IPS-20b (cell line): ENCODE measurements around the gene MTCL1.
A peak's percentile ranks its signal among the peaks of the same experiment; 100 is the strongest.

Source experiments
- H3K27ac ChIP-seq: one replicate; pipeline ENCODE4 v1.5.1; 2013; ENCODE audit warnings: low read length
- H3K27me3 ChIP-seq: 2 replicates; pipeline ENCODE4 v1.6.1; 2013; ENCODE audit warnings: mild to moderate bottlenecking, low read length, inconsistent platforms; ENCODE audit not compliant: insufficient read depth
- H3K36me3 ChIP-seq: 2 replicates; pipeline ENCODE4 v1.6.1; 2013; ENCODE audit warnings: low read depth, mild to moderate bottlenecking, inconsistent platforms, low read length, moderate library complexity; ENCODE audit not compliant: insufficient read depth
- H3K4me1 ChIP-seq: 2 replicates; pipeline ENCODE4 v1.6.1; 2013; ENCODE audit warnings: mild to moderate bottlenecking, control low read depth, inconsistent platforms, low read length, moderate library complexity; ENCODE audit not compliant: insufficient read depth
- H3K4me3 ChIP-seq: 2 replicates; pipeline ENCODE4 v1.5.1; 2013; ENCODE audit warnings: mild to moderate bottlenecking, low read length, inconsistent platforms
- H3K9ac ChIP-seq: 2 replicates; pipeline ENCODE4 v1.6.1; 2013; ENCODE audit warnings: low read depth, mild to moderate bottlenecking, inconsistent platforms, low read length, moderate library complexity
- H3K9me3 ChIP-seq: 2 replicates; pipeline ENCODE4 v1.6.1; 2013; ENCODE audit warnings: mild to moderate bottlenecking, low read depth, low read length, inconsistent platforms; ENCODE audit not compliant: insufficient read depth

The MTCL1 gene

DNA sequence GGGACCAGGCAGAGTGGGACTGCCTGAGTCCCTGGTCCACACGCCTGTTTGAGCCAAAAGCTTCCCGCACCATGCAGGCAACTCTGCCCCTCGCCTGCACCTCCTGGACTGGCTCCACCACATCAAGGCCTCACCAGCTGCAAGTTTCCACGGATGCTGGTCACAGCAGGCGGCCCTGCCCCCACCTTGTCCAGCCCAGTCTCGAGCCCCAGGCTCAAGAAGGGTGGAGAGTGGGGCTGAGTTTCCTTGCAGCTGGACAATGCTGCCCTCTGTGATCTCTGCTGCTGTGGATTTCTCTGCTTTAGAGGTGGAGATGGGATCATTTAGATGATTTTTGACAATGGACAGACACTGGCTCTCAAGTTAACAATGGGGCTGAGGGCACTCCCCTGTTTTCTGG lies 74.9 kb downstream of the MTCL1 start:
- H3K27ac ChIP-seq, result no peak overlapping the region
- no peaks in the 10 kb centered on the region for H3K27me3 ChIP-seq
- no peak overlapping the region for H3K9ac ChIP-seq
- no peak overlapping the region for H3K4me3 ChIP-seq
- H3K36me3 ChIP-seq, result peaks cover 34% of the 10 kb centered on the region
- H3K9me3 ChIP-seq, result no peaks in the 10 kb centered on the region
- peaks cover 15% of the 10 kb centered on the region; the same call in 1 of the 2 replicates for H3K4me1 ChIP-seq

DNA sequence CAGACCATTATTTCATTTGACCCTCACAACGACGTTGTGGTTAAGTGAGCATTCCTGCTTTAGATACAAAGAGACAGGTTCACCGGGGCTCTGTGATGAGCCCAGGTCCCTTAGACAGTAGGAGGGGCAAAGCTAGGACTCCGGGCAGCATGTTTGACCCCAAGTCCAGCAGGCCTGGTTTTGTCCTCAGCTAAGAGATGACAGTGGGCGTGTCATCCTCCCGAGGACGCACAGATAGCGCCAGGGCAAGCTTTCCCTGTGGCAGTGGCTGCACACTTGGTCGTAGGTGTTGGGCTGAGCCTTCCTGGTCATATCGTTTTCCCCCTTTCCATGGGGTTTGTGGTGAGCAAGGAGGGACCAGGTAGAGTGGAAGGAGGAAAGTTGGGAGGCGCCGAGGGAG lies 76.3 kb downstream of the MTCL1 start:
- no peak overlapping the region for H3K4me3 ChIP-seq
- H3K27me3 ChIP-seq, result no peaks in the 10 kb centered on the region
- no peaks in the 10 kb centered on the region for H3K9me3 ChIP-seq
- H3K36me3 ChIP-seq, result peaks cover 46% of the 10 kb centered on the region
- H3K27ac ChIP-seq, result no peak overlapping the region
- H3K4me1 ChIP-seq, result peaks cover 15% of the 10 kb centered on the region; the same call in 1 of the 2 replicates
- no peak overlapping the region for H3K9ac ChIP-seq

DNA sequence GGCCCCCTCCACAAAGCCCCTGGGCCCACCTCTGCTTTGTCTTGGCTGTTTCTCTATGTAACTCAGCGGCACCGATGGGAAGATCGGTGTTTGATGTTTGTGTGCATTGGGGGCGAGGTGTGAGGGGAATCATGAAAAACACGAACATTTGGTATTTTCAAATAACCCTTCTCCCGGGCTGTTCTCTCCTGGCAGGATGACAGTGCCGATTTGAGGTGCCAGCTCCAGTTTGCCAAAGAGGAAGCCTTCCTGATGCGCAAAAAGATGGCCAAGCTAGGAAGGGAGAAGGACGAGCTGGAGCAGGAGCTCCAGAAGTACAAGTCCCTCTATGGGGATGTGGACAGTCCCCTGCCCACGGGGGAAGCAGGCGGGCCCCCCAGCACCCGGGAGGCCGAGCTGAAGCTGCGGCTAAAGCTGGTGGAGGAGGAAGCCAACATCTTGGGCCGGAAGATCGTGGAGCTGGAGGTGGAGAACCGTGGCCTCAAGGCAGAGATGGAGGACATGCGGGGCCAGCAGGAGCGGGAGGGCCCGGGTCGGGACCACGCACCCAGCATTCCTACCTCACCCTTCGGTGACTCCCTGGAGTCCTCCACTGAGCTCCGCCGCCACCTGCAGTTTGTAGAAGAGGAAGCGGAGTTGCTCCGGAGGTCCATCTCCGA lies 78.1 kb downstream of the MTCL1 start:
- Histone ChIP-seq H3K27me3 (no peaks in the 10 kb centered on the region), H3K4me1 (peaks cover 3% of the 10 kb centered on the region; the same call in 1 of the 2 replicates), H3K4me3 (no peak overlapping the region), H3K27ac (no peak overlapping the region), H3K9ac (no peak overlapping the region), H3K36me3 (peaks cover 56% of the 10 kb centered on the region), H3K9me3 (no peaks in the 10 kb centered on the region)

DNA sequence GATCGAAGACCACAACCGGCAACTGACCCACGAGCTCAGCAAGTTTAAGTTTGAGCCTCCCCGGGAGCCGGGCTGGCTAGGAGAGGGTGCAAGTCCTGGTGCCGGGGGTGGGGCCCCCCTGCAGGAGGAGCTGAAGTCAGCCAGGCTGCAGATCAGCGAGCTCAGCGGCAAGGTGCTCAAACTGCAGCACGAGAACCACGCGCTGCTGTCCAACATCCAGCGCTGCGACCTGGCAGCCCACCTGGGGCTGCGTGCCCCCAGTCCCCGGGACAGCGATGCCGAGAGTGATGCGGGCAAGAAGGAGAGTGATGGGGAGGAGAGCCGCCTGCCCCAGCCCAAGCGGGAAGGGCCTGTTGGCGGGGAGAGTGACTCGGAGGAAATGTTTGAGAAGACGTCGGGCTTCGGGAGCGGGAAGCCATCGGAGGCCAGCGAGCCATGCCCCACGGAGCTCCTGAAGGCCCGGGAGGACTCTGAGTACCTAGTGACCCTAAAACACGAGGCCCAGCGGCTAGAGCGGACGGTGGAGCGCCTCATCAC lies 78.7 kb downstream of the MTCL1 start:
- H3K27me3 ChIP-seq, result no peaks in the 10 kb centered on the region
- H3K9me3 ChIP-seq, result no peaks in the 10 kb centered on the region
- H3K4me1 ChIP-seq, result no peaks in the 10 kb centered on the region; the same call in 1 of the 2 replicates
- no peak overlapping the region for H3K9ac ChIP-seq
- H3K4me3 ChIP-seq, result no peak overlapping the region
- peaks cover 60% of the 10 kb centered on the region for H3K36me3 ChIP-seq
- no peak overlapping the region for H3K27ac ChIP-seq

DNA sequence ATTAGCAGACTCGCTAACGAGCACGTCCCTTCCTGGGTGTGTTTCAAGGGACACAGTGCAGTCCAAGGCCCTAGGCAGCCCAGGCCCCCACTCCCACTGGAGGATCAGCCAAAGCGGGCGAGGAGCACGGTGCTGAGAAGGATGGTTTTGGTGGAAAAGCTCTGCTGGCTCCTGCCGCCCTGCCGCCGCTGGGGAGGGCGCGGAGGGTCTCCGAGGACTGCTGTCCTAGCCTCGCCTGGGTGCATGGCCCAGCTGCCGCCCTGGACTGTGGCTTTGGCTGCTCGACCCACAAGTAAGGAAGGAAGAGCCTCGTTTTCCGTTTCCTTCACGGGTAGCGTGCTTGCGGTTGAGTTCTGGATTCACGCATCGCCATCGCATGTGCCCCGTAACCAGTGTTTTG lies 79.9 kb downstream of the MTCL1 start:
- peaks cover 61% of the 10 kb centered on the region for H3K36me3 ChIP-seq
- H3K4me1 ChIP-seq, result no peaks in the 10 kb centered on the region

DNA sequence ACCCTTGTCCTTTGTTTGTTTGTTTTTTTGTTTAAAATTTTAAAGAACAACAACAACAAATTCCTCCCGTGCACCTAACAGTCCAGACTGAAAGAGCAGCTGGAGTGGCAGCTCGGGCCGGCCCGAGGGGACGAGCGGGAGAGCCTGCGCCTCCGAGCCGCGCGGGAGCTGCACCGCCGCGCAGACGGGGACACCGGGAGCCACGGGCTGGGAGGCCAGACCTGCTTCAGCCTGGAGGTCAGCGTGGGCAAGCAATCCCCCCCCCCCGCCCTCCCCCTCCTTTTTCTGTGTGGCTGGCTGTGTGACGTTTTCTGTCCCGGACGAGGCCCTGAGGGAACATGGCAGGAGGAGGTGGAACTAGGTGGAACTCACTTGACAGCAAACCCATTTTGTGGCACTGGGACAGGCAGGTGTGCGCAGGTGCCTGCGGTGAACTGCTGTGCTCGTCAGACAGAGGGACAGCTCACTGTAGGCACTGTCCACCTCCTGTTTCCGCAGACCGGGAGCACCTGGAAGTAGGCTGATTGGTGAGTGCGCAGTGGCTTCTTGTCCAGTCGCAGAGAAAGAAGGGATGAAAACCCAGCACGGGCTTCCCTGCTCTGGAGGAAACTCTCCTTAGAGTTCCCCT lies 80.6 kb downstream of the MTCL1 start:
- H3K27me3 ChIP-seq, result no peaks in the 10 kb centered on the region
- no peaks in the 10 kb centered on the region for H3K9me3 ChIP-seq
- no peak overlapping the region for H3K4me3 ChIP-seq
- H3K36me3 ChIP-seq, result peaks cover 61% of the 10 kb centered on the region
- no peak overlapping the region for H3K27ac ChIP-seq
- H3K9ac ChIP-seq, result no peak overlapping the region
- H3K4me1 ChIP-seq, result peaks cover 2% of the 10 kb centered on the region

More for the DNA sequence above, 79.9 kb downstream of the MTCL1 start:
- H3K9ac ChIP-seq, result no peak overlapping the region
- H3K27ac ChIP-seq, result no peak overlapping the region
- H3K27me3 ChIP-seq, result no peaks in the 10 kb centered on the region
- no peaks in the 10 kb centered on the region for H3K9me3 ChIP-seq
- no peak overlapping the region for H3K4me3 ChIP-seq

DNA sequence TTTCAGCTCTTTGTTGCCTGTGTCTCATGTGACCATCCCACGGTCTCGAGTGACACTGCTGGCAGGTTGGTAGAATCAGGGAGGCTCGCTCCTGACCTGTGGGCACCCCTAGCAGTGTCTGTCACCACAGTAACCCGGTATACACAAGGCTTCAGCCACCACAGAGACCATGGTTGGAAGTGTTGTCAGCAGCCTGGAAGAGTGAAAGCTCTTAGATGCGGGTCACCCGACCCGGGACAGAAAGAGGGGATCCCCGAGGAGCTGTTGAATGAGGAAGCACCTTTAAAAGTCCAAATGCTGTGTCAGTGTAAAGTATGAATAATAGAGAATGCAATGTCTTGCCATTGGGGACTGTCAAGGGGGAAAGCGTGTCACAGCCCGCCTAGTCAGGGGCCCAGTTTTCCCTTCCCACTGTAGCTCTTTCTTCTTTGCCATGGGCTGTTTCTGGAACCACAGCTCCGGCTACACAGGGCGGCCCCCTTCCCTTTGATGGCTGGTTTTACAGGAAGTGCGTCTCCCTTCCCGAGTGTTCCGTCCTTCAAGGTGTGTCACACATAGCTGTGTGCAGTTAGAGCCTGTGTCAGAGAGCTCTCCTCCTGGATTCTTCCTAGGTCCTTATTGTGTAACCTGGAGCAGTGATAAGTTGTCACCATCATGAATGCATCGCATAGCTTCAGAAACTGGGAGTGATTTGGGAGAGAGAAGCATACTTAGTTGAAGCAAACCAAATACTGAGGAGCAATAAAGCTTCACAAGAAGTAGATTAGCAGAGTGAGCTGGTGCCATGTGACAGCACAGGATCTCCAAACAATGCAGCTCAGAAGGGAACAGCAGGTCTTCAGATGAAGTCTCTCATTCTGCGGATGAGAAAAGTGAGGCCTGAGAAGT lies 81.4 kb downstream of the MTCL1 start:
- Histone ChIP-seq H3K4me3 (no peak overlapping the region), H3K9me3 (no peaks in the 10 kb centered on the region), H3K4me1 (peaks cover 9% of the 10 kb centered on the region), H3K9ac (no peak overlapping the region), H3K27ac (no peak overlapping the region), H3K27me3 (no peaks in the 10 kb centered on the region), H3K36me3 (peaks cover 61% of the 10 kb centered on the region)

DNA sequence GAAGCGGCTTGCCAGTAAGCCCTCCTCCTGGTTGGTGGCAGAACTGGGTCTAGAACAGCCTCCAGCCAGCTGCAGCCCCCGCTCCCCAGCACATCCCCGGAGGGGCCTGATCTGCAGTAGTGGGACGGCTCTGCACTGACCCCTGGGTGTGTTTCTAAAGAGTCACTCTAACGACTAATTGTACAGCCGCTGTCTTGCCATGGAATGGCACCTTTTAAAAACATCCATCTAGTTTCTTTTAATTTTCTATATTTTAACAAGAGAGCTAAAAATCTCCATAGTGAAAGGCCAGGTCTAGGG lies 82.0 kb downstream of the MTCL1 start:
- H3K36me3 ChIP-seq, result peaks cover 61% of the 10 kb centered on the region
- H3K27ac ChIP-seq, result no peak overlapping the region

DNA sequence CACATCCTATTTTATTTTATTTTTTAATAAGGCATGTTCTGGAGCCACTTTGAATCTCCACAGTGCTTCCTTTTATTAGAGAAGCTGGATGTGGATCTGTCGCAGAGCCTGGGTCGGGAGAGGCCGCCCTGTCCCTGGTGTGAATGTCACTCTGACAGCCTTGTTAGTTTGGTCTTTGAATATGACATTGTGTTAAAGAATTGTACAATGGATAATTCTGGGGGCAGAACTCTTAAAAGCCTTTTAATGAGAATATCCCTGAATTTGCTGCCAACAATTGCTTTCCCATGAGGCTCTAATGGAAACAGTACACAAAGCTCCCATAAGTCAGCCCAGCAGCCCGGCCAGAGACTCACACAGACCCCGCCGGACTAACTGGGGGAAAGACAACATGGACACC lies 82.4 kb downstream of the MTCL1 start:
- H3K9ac ChIP-seq, result no peak overlapping the region
- no peaks in the 10 kb centered on the region for H3K27me3 ChIP-seq
- peaks cover 12% of the 10 kb centered on the region for H3K4me1 ChIP-seq
- H3K27ac ChIP-seq, result no peak overlapping the region
- no peak overlapping the region for H3K4me3 ChIP-seq
- H3K9me3 ChIP-seq, result no peaks in the 10 kb centered on the region
- peaks cover 60% of the 10 kb centered on the region for H3K36me3 ChIP-seq

More for the DNA sequence above, 82.0 kb downstream of the MTCL1 start:
- Histone ChIP-seq H3K9me3 (no peaks in the 10 kb centered on the region), H3K27me3 (no peaks in the 10 kb centered on the region), H3K9ac (no peak overlapping the region), H3K4me1 (peaks cover 12% of the 10 kb centered on the region), H3K4me3 (no peak overlapping the region)

DNA sequence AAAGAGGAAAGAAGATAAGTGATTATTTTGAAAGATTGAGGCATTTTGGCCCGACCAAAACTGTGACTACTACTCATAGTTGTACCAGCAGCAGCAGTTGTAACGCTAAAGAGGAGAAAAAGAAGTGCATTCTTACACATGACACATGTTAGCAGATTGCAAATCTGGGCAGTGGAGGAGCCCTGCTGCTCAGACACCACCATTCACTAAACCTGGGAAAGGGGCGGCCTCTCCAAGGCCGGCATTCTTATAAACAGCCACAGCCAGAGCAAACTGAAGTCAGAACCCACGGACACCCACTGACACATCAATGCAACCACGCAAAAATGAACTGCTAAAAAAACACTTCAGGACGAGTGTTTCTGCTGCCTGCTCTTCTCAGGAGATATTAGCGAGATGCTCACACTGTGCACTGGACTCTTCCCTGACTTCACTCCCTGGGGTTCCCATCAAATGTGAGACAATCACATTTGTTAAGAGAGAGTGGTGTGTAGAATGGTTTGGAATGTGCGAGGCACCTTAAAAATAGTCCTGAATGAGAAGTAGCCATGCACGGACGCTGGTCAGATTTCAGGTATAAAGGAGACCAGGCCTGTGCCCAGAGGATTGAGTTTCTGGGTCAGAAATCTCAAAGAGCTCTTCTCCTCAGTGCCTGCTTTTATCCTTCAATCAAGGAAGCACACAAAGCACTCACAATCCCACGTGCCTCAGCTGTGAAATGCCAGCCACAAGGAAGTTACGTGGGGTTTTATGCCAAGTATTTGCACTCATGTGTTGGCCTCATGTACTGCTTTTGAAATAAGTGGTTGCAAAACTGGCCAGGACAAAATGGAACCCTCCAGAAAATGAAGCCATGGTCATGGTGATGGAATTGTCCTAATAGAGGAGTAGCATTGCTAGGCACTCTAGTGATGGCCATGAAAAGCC lies 83.4 kb downstream of the MTCL1 start:
- H3K36me3 ChIP-seq, result peaks cover 54% of the 10 kb centered on the region

DNA sequence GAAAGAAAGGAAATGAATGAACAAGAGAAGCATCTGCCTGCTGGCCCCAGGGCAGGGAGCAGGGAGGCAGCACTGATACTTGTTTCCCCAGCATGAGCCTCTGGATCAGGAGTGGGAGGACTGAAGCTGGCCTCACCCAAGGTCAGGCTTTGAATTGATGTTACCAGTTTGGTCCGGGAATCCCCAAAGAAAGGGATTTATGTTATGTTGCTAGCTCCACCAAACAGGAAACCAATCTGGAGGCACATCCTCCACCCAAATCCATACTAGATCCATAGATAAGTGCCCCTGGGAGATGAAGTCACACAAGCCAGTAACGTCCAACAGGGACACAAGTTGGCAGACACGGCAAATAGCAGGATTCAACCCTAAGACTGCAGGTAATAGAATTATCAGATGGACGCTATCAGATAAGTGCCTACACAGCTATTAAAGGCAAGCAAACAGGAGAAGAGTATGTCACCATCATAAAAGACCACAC lies 85.9 kb downstream of the MTCL1 start:
- peaks cover 41% of the 10 kb centered on the region for H3K4me1 ChIP-seq
- 0 out of 2 replicates have a peak overlapping the region, but pooled peaks have one; percentile 8 for H3K4me3 ChIP-seq
- H3K9me3 ChIP-seq, result no peaks in the 10 kb centered on the region
- no peaks in the 10 kb centered on the region for H3K27me3 ChIP-seq
- peak overlapping the region; percentile 55 for H3K27ac ChIP-seq
- no peak overlapping the region for H3K9ac ChIP-seq
- H3K36me3 ChIP-seq, result peaks cover 35% of the 10 kb centered on the region

More for the DNA sequence above, 83.4 kb downstream of the MTCL1 start:
- H3K27me3 ChIP-seq, result no peaks in the 10 kb centered on the region
- H3K9me3 ChIP-seq, result no peaks in the 10 kb centered on the region
- H3K9ac ChIP-seq, result no peak overlapping the region
- H3K4me3 ChIP-seq, result no peak overlapping the region
- peaks cover 18% of the 10 kb centered on the region for H3K4me1 ChIP-seq
- no peak overlapping the region for H3K27ac ChIP-seq
